ENCODE data around the gene TBX4. TPM values are rescaled to one million over a fixed set of nuclear protein-coding genes. Genes with fewer than 3 reads are reported as not detected.

Gene TBX4
- 0.18 and 0.33 TPM in 2 replicates for polyA plus RNA-seq (2011; rRNA removed)
- polyA plus RNA-seq (2012; cell fraction: cytosol; rRNA removed): 0.07 and 0.08 TPM in 2 replicates
- polyA plus RNA-seq (2012; cell fraction: nucleus; rRNA removed): 0.11 and 0.28 TPM in 2 replicates
- polyA plus RNA-seq (2017; fragmentation: RNase III; extraction: RNeasy Plus Mini Kit Qiagen cat#74134 plus additional on column Dnase treatment): 0.14 to 0.25 TPM (median 0.17 TPM) in 3 replicates
- polyA minus RNA-seq (2011; rRNA and poly(A)+ RNA removed): 0.17 TPM in 1 of 2 replicates, not detected in the other

DNA sequence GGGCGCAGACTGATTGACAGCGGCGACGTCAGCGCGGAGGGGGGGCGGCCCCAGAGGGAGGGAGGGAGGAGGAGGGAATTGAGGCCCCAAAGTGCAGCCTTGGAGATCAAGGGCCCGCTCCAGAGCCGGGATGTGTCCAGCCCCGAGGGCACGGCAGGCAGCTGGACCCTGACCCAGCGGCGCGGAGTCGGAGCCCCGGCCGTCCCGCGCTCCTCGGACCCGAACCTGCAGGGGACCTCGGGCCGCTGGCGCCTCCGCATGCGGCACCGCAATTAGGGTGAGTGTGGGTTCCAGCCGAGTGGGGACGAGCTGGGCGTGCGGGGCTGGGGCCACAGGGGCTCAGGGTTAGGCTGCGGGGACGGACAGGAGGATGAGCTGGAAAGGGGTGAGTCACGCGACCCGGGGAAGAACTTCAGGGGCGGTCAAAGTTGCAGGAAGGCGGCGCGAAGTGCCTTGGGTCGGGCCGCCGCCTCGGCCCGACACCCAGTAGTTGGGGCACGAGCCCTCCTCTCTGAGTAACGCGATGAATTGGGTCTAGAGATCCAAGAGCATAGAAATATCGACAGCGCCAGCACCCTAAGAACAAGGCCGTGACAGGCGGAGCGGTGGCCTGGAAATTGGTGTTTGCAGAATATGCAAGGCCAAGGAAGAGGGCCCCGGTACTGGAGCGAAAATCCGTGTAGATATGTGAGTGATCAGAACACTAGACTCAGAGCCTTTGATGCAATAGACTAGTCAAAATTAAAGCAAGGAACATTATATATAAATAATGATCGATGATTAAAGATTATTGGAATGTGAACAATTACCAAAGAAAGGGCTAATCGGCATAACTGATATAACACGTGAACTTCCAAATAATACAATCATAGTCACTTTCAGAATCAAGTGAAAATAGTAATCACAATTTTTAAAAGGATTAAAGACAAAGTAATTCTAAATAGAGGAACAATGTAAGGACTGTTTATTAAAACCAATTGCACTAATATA, at the start of gene TBX4:
TSS of gene TBX4 (plus strand) at position 122 of the 990 bp plus-strand sequence. CDS start 4,069 bp downstream, outside the sequence.
- TF ChIP-seq HOXB5 (CRISPR knock-in tag; IDR thresholded peaks at IDR 0.05) (no peak), KDM5A (IDR thresholded peaks at IDR 0.05) (no peak), CBX2 (IDR thresholded peaks at IDR 0.05; ENCODE audit: borderline replicate concordance, low read depth) (no peak)
- TF ChIP-seq, protein P1, sequence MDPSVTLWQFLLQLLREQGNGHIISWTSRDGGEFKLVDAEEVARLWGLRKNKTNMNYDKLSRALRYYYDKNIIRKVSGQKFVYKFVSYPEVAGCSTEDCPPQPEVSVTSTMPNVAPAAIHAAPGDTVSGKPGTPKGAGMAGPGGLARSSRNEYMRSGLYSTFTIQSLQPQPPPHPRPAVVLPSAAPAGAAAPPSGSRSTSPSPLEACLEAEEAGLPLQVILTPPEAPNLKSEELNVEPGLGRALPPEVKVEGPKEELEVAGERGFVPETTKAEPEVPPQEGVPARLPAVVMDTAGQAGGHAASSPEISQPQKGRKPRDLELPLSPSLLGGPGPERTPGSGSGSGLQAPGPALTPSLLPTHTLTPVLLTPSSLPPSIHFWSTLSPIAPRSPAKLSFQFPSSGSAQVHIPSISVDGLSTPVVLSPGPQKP (IDR thresholded peaks at IDR 0.05; ENCODE audit: low read depth, low read length): no peak
- TF ChIP-seq, protein P2, sequence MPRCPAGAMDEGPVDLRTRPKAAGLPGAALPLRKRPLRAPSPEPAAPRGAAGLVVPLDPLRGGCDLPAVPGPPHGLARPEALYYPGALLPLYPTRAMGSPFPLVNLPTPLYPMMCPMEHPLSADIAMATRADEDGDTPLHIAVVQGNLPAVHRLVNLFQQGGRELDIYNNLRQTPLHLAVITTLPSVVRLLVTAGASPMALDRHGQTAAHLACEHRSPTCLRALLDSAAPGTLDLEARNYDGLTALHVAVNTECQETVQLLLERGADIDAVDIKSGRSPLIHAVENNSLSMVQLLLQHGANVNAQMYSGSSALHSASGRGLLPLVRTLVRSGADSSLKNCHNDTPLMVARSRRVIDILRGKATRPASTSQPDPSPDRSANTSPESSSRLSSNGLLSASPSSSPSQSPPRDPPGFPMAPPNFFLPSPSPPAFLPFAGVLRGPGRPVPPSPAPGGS (IDR thresholded peaks at IDR 0.05): no peak
- WGBS (ENCODE audit: missing lambda C conversion rate): 91% methylated on average over 59 of the region's 59 CpGs
- no peak within 1 kb of the TSS for H3K27ac ChIP-seq
- no peak within 1 kb of the TSS for H3K4me2 ChIP-seq
- H3K4me1 ChIP-seq: no peaks in the 10 kb centered on the region
- DNase-seq (ENCODE audit: low read depth in 1 of 2, low spot score in 1 of 2) (no peak), FAIRE-seq (peak; percentile 7), ATAC-seq (no peak)
- CTCF ChIA-PET: interaction anchor here (2.5 kb wide), 1 partner anchor 18 kb away, joined by 6 read pairs; no protein-coding TSS in a partner anchor
- H3K4me3 ChIP-seq: no peak within 1 kb of the TSS
- POLR2A ChIA-PET: no interaction called here
- no peaks in the 10 kb centered on the region for H3K9me3 ChIP-seq

- no peak overlapping the region for H3K4me3 ChIP-seq
- H3K27ac ChIP-seq: no peak overlapping the region
- TF ChIP-seq KDM5A (IDR thresholded peaks at IDR 0.05) (no peak), CHD2 (IDR thresholded peaks at IDR 0.05; ENCODE audit: low read length, partially characterized antibody) (no peak), FOXS1 (CRISPR knock-in tag; IDR thresholded peaks at IDR 0.05) (no peak), RNF2 (IDR thresholded peaks at IDR 0.05; ENCODE audit: borderline replicate concordance, low read depth) (no peak), HOXB13 (CRISPR knock-in tag; IDR thresholded peaks at IDR 0.05; ENCODE audit: low read depth) (no peak), BHLHE40 (IDR thresholded peaks at IDR 0.05; ENCODE audit: low read depth, low read length) (no peak), POLR2AphosphoS2 (conservative IDR thresholded peaks at IDR 0.05; ENCODE audit: low read length) (no peak)
- H3K4me2 ChIP-seq: no peak overlapping the region
- ChIA-PET CTCF (interaction anchor here (1.2 to 7.0 kb wide), 4 partner anchors 8 to 431 kb away, joined by 4 to 67 read pairs (median 6); no protein-coding TSS in a partner anchor), POLR2A (no interaction called here)
- ATAC-seq (no peak), DNase-seq (ENCODE audit: low read depth in 1 of 2, low spot score in 1 of 2) (no peak), FAIRE-seq (no peak)
- 94% methylated on average over 54 of the region's 55 CpGs for WGBS (ENCODE audit: missing lambda C conversion rate)
- peaks cover 10% of the 10 kb centered on the region; the same call in 2 of the 3 replicates for H3K4me1 ChIP-seq
- no peaks in the 10 kb centered on the region for H3K9me3 ChIP-seq
Measured at GRCh38 chr17:61402978-61403800, 49.0 kb upstream of the TBX4 start.

DNA sequence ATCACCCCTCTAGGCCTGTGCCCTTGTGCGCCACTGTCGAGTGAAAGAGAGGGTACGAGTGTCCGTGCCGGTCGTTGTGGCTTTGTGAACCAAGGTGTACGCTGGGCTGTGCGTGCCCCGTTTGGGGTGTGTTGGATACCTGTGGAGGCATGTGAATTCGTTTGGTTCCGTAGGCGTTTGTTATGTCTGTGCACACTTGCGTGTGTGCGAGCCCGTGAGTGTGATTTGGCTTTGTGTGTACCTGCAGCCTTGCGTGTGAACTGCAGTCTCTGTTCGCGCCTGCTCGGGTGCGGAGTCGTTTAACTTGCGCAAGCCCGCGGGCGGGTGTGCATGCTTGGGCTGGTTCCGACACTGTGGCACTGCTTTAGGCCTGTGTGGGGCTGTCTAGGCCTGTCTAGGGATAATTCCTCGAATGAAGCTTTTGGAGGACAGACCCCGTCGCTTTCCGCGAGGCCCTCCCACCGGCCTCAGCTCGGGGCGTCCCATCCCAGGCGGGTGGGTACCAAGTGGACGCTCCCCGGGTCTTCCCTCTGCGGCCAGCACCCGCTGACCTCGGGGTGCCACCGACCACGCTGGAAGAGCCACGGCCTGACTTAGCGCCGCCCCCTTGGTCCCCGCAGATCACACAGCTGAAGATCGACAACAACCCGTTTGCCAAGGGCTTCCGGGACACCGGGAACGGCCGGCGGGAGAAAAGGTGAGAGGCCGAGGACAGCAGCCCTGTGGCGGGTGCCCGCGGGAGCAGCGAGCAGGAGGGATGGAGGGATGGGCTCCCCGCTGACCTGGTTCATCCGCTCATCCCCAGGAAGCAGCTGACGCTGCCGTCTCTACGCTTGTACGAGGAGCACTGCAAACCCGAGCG, 48.2 kb upstream of the TBX4 start:
- Histone ChIP-seq H3K4me2 (no peak overlapping the region), H3K9me3 (no peaks in the 10 kb centered on the region), H3K4me1 (peaks cover 7% of the 10 kb centered on the region; the same call in 2 of the 3 replicates), H3K27ac (no peak overlapping the region), H3K4me3 (no peak overlapping the region)
- 95% methylated on average over 66 of the region's 66 CpGs for WGBS (ENCODE audit: missing lambda C conversion rate)
- ChIA-PET CTCF (interaction anchor here (0.8 to 7.0 kb wide), 6 partner anchors 8 to 433 kb away, joined by 3 to 67 read pairs (median 4); no protein-coding TSS in a partner anchor), POLR2A (no interaction called here)
- DNase-seq (ENCODE audit: low read depth in 1 of 2, low spot score in 1 of 2) (no peak), FAIRE-seq (no peak), ATAC-seq (no peak)
- TF ChIP-seq CBX8 (IDR thresholded peaks at IDR 0.05): no peak
- TF ChIP-seq CEBPB (IDR thresholded peaks at IDR 0.05): no peak
- TF ChIP-seq FOSB (CRISPR knock-in tag; IDR thresholded peaks at IDR 0.05): no peak
- no peak for TF ChIP-seq JUN (IDR thresholded peaks at IDR 0.05)
- TF ChIP-seq, protein P3, sequence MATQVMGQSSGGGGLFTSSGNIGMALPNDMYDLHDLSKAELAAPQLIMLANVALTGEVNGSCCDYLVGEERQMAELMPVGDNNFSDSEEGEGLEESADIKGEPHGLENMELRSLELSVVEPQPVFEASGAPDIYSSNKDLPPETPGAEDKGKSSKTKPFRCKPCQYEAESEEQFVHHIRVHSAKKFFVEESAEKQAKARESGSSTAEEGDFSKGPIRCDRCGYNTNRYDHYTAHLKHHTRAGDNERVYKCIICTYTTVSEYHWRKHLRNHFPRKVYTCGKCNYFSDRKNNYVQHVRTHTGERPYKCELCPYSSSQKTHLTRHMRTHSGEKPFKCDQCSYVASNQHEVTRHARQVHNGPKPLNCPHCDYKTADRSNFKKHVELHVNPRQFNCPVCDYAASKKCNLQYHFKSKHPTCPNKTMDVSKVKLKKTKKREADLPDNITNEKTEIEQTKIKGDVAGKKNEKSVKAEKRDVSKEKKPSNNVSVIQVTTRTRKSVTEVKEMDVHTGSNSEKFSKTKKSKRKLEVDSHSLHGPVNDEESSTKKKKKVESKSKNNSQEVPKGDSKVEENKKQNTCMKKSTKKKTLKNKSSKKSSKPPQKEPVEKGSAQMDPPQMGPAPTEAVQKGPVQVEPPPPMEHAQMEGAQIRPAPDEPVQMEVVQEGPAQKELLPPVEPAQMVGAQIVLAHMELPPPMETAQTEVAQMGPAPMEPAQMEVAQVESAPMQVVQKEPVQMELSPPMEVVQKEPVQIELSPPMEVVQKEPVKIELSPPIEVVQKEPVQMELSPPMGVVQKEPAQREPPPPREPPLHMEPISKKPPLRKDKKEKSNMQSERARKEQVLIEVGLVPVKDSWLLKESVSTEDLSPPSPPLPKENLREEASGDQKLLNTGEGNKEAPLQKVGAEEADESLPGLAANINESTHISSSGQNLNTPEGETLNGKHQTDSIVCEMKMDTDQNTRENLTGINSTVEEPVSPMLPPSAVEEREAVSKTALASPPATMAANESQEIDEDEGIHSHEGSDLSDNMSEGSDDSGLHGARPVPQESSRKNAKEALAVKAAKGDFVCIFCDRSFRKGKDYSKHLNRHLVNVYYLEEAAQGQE (IDR thresholded peaks at IDR 0.05): no peak
- no peak for TF ChIP-seq GATA3 (IDR thresholded peaks at IDR 0.05; ENCODE audit: borderline replicate concordance)
- TF ChIP-seq TFCP2L1 (CRISPR knock-in tag; IDR thresholded peaks at IDR 0.05): no peak
- TF ChIP-seq HES2 (IDR thresholded peaks at IDR 0.05): no peak
- TF ChIP-seq, protein P4, sequence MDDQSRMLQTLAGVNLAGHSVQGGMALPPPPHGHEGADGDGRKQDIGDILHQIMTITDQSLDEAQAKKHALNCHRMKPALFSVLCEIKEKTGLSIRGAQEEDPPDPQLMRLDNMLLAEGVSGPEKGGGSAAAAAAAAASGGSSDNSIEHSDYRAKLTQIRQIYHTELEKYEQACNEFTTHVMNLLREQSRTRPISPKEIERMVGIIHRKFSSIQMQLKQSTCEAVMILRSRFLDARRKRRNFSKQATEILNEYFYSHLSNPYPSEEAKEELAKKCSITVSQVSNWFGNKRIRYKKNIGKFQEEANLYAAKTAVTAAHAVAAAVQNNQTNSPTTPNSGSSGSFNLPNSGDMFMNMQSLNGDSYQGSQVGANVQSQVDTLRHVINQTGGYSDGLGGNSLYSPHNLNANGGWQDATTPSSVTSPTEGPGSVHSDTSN (IDR thresholded peaks at IDR 0.05): no peak

Measured in A549 (cell line).